H54 (cell line): ENCODE data around the gene OTUD3.
"Not testable (repeated sequence)": the region's sequence is repeated elsewhere in the genome, so short reads cannot be mapped to it uniquely, and the experiment has no call there.

Source experiments
- DNase-seq: peaks from one replicate; pipeline ENCODE4 v3.0.0; 2011; ENCODE audit warnings: low spot score, mixed read lengths; ENCODE audit not compliant: insufficient read length
- FAIRE-seq: peaks from 3 replicates; lab custom pipeline; 2011; peaks lifted over from hg19 to GRCh38; lab: Jason Lieb, UNC
- POLR2A ChIP-seq: IDR thresholded peaks from 2 replicates; pipeline ENCODE4 v1.6.1; 2011; ENCODE audit warnings: low read depth, mild to moderate bottlenecking, low read length

The OTUD3 gene

GRCh38 chr1:19860418-19860817, 21.8 kb upstream of the OTUD3 start:
- no peak for TF ChIP-seq POLR2A
- DNase-seq (no peak), FAIRE-seq (no peak)

DNA sequence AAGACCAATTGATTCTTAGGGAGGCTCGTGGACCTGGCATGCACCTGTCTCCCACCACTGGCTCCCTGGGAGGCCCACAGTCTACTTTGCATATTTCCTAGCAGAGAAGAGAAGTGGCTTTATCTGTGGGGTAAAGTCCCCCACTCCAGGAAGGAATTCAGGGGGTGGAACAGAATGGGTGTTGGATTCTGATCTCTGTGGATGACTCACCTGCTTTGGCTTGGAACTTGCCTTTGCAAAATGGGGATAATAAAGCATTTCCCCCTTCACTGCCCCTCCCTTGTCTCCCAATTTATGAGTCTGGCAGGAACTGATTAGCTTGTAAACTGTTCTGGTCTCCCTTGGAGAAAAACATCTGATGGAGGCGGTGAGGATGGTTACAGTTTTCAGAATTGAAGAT, 21.2 kb upstream of the OTUD3 start:
- TF ChIP-seq POLR2A = no peak
- DNase-seq (no peak), FAIRE-seq (no peak)

GRCh38 chr1:19861842-19862530, 20.2 kb upstream of the OTUD3 start:
- no peak for TF ChIP-seq POLR2A
- no peak for FAIRE-seq

DNA sequence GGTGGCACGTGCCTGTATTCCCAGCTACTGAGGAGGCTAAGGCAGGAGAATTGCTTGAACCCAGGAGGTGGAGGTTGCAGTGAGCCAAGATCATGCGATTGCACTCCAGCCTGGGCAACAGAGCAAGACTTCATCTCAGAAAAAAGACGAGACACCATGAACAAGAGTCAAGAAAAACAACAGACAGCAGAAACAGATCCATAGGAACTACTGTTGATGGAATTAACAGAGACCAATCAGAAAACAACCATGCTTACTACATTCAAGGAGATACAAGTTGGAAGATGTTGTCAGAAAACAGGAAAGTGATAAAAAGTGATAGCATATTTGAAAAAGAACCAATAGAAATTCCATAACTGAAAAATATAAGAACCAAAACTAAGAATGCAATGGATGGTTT, 19.3 kb upstream of the OTUD3 start:
- no peak for DNase-seq
- no peak for TF ChIP-seq POLR2A
- no peak for FAIRE-seq

More at GRCh38 chr1:19861842-19862530, 20.2 kb upstream of the OTUD3 start:
- DNase-seq = no peak

DNA sequence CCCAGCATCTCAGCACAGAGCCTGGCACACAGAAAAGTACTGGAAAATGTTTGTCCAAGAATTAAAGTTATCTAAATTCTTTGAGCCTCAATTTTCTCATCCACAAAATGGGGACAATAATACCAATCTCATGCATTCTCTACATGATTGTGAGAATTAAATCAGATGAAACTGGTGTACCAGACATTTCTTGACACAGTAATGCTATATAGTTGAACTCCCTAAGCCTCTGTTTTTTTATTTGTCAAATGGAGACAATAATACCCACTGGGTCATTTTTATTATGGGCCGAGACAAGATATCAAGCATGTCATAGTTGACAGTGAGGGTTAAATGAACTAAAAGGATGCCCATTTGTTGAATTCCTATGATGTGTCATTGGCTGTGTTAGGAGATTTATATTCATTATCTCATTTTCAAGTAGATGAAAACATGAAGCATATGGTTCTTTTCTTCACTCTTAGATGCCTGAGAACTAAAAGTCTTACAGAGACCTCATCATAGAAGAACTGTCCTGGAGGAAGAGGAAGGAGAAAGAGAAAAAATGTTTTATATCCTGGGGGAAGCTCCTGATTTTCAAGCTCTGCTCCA, 17.5 kb upstream of the OTUD3 start:
- no peak for TF ChIP-seq POLR2A

DNA sequence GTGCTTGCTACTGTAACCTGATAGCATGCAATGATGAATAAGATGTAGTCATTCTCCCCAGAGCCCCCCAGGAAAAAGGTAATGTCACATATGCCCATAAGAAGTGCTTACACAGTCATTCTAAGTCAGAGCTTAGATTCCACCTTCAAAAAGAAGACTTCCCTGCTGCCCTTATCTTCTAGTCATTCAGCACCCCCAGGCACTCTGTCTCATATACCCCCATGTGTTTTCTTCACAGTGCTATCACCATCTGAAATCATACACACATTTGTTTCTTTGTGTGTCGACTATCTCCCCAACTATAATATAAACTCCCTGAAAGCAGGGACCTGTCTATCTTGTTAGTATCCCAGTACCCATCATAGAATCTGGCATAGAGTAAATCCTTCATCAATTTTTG, 16.2 kb upstream of the OTUD3 start:
- FAIRE-seq (no peak), DNase-seq (no peak)
- TF ChIP-seq POLR2A = no peak

More for the DNA sequence above, 17.5 kb upstream of the OTUD3 start:
- FAIRE-seq = no peak
- no peak for DNase-seq

DNA sequence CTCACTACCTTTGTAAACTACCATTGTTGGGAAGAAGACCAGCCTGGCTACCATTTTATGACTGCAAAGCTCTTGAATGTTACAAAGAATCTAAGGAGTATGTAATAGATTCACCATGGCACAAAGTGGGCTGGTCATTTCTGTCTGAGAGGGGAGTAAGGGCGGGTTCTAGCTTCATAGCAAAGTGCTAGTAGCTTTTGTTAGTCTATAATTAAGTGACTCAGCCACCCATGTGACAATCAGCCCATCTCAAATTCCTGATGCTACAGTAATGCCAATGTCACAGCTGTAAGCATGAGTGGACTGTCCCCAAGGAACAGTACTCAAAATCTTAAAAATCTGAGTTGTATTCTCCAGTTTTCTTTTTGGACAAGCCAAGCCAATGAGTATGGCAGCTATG, 15.4 kb upstream of the OTUD3 start:
- FAIRE-seq (no peak), DNase-seq (no peak)
- no peak for TF ChIP-seq POLR2A

- not testable (repeated sequence) for DNase-seq, FAIRE-seq
Observed at GRCh38 chr1:19868575-19868974, 13.6 kb upstream of the OTUD3 start.

GRCh38 chr1:19869453-19869852, 12.7 kb upstream of the OTUD3 start:
- FAIRE-seq, DNase-seq: not testable (repeated sequence)

- no peak for DNase-seq
- FAIRE-seq = no peak
- TF ChIP-seq POLR2A = no peak
Observed at GRCh38 chr1:19869929-19870328, 12.3 kb upstream of the OTUD3 start.

GRCh38 chr1:19872190-19872589, 10.0 kb upstream of the OTUD3 start:
- TF ChIP-seq POLR2A = no peak
- FAIRE-seq (no peak), DNase-seq (no peak)

DNA sequence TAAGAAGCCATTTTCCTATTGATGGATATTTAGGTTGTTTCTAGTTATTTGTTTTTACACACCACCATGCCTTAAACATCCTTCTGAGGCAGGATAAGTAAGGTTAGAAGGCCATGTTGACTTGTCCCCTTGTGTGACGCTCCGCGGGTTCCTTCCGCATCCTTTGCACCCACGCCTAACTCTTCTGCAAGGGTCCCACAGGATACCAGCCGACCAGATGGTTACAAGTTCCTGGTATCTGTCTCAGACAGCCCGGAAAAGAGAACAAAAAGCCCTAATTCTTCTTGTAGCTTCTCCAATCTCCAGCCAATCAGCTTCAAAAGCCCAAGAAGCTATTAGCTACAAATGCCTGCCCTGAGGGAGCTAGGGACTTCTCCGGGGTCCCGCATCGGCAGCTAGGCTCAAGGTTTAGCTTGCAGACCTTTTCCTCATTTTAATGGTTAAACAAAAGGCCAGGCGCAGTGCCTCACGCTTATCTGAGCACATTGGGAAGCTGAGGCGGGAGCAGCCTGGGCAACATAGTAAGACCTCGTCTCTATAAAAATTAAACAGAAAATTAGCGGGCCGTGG, 4.9 kb upstream of the OTUD3 start:
- no peak for TF ChIP-seq POLR2A
- FAIRE-seq (no peak), DNase-seq (no peak)

DNA sequence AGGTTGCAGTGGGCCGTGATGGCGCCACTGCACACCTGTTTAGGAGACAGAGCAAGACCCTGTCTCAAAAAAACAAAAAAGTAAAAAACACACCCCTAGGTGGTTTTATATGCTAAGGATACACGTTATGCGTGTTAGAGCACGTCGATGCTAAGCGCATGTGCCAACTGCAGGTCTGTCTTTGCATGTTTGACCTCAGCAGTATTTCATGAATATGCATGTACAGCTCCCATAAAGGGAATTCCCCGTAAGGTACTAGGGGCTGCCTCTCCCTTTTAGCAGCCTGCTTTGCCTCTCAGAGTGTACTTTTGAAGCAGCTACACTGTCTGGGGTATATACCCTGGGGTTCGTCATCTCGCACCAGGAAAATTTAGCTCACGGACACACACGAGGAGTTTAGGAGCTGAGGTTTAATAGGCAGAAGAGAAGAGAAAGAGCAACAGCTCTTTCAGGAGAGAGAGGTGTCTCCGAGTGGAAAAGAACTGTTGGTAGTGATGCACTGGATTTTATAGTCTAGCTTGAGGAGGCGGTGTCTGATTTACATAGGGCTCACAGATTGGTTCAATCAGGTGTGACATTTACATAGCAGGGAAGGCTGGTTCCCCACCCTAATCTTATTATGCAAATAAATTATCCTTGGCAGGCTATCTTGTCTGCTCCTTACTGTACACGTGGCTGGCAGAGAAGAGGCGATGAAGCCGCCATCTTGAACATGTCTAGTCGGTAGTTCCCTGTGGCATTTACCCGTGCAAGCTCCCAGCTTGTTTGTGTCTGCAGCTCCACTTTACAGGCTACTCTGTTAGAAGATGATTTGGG, 4.2 kb upstream of the OTUD3 start:
- TF ChIP-seq POLR2A = no peak
- DNase-seq = no peak
- no peak for FAIRE-seq

DNA sequence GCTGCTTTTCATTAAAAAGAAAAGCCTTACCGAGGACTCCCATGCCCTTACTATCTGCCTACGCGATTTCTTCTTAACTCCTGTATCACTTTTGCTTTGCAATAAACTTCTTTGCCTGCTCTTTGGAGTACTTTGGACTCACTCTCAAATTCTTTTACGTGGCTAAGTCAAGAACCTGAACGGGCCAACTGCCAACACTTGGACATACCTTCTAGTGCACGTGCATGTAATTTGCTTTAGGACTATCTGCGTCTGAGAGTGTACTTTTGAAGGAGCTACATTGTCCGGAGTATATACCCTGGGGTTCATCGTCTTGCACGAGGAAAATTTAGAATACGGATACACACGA, 3.6 kb upstream of the OTUD3 start:
- no peak for DNase-seq
- no peak for FAIRE-seq
- TF ChIP-seq POLR2A = no peak
